Thyroid gland (tissue), 4 donors: Measurements from ENCODE around the gene PAPOLG.

ENCODE experiments used
- POLR2A ChIP-seq, 2 donors: fragments of 450-650 bp; IDR thresholded peaks; one replicate each; pipeline ENCODE4 v1.6.1; 2017; ENCODE audit warnings: antibody characterized with exemption in 2 of 2, mild to moderate bottlenecking in 2 of 2, moderate library complexity in 1 of 2
- TF ChIP-seq, protein P1 (sequence below), 6 experiments: fragments of 200-600 bp in 3 of 6; fragments of 450-650 bp in 3 of 6; sonication (generic) in 3 of 6; IDR thresholded peaks; one replicate each; pipeline ENCODE4 v1.5.1; 2016 to 2019; ENCODE audit warnings: antibody characterized with exemption in 6 of 6, mild to moderate bottlenecking in 2 of 6, inconsistent platforms in 1 of 6, moderate library complexity in 1 of 6

- TF ChIP-seq, protein P1, sequence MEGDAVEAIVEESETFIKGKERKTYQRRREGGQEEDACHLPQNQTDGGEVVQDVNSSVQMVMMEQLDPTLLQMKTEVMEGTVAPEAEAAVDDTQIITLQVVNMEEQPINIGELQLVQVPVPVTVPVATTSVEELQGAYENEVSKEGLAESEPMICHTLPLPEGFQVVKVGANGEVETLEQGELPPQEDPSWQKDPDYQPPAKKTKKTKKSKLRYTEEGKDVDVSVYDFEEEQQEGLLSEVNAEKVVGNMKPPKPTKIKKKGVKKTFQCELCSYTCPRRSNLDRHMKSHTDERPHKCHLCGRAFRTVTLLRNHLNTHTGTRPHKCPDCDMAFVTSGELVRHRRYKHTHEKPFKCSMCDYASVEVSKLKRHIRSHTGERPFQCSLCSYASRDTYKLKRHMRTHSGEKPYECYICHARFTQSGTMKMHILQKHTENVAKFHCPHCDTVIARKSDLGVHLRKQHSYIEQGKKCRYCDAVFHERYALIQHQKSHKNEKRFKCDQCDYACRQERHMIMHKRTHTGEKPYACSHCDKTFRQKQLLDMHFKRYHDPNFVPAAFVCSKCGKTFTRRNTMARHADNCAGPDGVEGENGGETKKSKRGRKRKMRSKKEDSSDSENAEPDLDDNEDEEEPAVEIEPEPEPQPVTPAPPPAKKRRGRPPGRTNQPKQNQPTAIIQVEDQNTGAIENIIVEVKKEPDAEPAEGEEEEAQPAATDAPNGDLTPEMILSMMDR (IDR thresholded peaks at IDR 0.05): no peak
- no peak for TF ChIP-seq POLR2A (IDR thresholded peaks at IDR 0.05)
Observed at GRCh38 chr2:60818272-60818671, 62.2 kb downstream of the PAPOLG start.
